ENCODE results near the gene DDX6. TPM values are rescaled to one million over a fixed set of nuclear protein-coding genes. Genes with fewer than 3 reads are reported as not detected.

Gene DDX6
- total RNA-seq, 4 donors from 2014 or later, result 69.7 to 96.9 (median 84.6) TPM

GRCh38 chr11:118813551-118813950, 22.6 kb upstream of the DDX6 start:
- intact Hi-C loops (cut with DNase I), result no loop called here
- H3K36me3 ChIP-seq, result no peaks in the 10 kb centered on the region
- WGBS, 2 donors, result 55 to 58% methylated on average over 1 of the region's 1 CpG
- DNase-seq, result no peak
- no peak for TF ChIP-seq POLR2A (IDR thresholded peaks at IDR 0.05)
- TF ChIP-seq, protein P1, sequence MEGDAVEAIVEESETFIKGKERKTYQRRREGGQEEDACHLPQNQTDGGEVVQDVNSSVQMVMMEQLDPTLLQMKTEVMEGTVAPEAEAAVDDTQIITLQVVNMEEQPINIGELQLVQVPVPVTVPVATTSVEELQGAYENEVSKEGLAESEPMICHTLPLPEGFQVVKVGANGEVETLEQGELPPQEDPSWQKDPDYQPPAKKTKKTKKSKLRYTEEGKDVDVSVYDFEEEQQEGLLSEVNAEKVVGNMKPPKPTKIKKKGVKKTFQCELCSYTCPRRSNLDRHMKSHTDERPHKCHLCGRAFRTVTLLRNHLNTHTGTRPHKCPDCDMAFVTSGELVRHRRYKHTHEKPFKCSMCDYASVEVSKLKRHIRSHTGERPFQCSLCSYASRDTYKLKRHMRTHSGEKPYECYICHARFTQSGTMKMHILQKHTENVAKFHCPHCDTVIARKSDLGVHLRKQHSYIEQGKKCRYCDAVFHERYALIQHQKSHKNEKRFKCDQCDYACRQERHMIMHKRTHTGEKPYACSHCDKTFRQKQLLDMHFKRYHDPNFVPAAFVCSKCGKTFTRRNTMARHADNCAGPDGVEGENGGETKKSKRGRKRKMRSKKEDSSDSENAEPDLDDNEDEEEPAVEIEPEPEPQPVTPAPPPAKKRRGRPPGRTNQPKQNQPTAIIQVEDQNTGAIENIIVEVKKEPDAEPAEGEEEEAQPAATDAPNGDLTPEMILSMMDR (IDR thresholded peaks at IDR 0.05), result no peak
- no peaks in the 10 kb centered on the region for H3K9me3 ChIP-seq
- H3K27ac ChIP-seq, result no peak overlapping the region
- no peaks in the 10 kb centered on the region for H3K27me3 ChIP-seq
- H3K4me1 ChIP-seq, result no peaks in the 10 kb centered on the region
- no peak overlapping the region for H3K4me3 ChIP-seq

DNA sequence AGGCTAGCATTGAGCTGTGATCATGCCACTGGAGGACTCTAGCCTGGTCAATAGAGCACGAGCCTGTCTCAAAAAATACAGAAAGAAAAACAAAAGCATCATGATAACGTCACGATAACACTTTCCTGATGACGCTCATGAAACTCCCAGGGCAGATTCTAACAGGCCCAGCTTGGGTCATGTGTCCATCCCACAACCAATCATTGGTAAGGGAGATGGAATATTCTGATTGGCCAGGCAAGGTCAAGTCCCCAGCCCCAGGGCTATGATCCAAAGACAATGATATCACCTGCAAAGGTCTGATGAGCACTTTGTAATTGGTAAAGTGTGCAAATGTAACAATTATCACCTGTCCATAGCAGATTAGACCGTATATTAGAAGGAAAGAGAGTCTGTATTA, 21.5 kb upstream of the DDX6 start:
- WGBS, 2 donors, result 30 to 77% methylated on average over 3 of the region's 5 CpGs
- no peak for DNase-seq
- TF ChIP-seq, protein P1 (IDR thresholded peaks at IDR 0.05), result no peak
- TF ChIP-seq POLR2A (IDR thresholded peaks at IDR 0.05), result no peak
- intact Hi-C loops (cut with DNase I), result no loop called here
- H3K4me3 ChIP-seq, result no peak overlapping the region
- H3K4me1 ChIP-seq, result no peaks in the 10 kb centered on the region
- H3K36me3 ChIP-seq, result no peaks in the 10 kb centered on the region
- no peaks in the 10 kb centered on the region for H3K9me3 ChIP-seq
- H3K27ac ChIP-seq, result no peak overlapping the region
- H3K27me3 ChIP-seq, result no peaks in the 10 kb centered on the region

GRCh38 chr11:118807800-118808778, 17.1 kb upstream of the DDX6 start:
- Histone ChIP-seq H3K4me1 (no peaks in the 10 kb centered on the region), H3K4me3 (no peak overlapping the region), H3K27me3 (no peaks in the 10 kb centered on the region), H3K36me3 (no peaks in the 10 kb centered on the region), H3K27ac (no peak overlapping the region), H3K9me3 (no peaks in the 10 kb centered on the region)
- intact Hi-C loops (cut with DNase I), result no loop called here
- 55 to 68% methylated on average over 3 of the region's 3 CpGs for WGBS, 2 donors
- TF ChIP-seq POLR2A (IDR thresholded peaks at IDR 0.05), result no peak
- TF ChIP-seq, protein P1 (IDR thresholded peaks at IDR 0.05), result no peak
- no peak for DNase-seq

DNA sequence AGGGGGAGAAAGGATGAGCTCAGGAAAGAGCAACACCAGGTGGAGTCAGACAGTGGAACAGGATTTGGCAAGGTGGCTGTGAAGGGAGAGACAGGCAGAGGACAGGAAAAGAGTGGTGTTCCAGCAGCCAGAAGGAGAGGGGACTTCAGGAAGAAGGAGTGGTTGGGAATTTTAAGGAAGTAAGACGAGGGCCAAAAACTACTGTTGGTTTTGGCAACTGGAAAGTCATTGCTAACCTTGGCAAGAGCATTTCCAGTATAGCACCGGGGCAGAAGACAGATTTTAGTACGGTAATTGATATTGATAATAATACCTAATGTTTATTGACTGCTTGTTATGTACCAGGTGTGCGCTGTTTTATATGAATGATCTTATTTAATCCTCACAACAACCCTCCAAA, 15.4 kb upstream of the DDX6 start:
- Histone ChIP-seq H3K4me1 (no peaks in the 10 kb centered on the region), H3K36me3 (no peaks in the 10 kb centered on the region), H3K4me3 (no peak overlapping the region), H3K9me3 (no peaks in the 10 kb centered on the region), H3K27ac (no peak overlapping the region), H3K27me3 (no peaks in the 10 kb centered on the region)
- WGBS, 2 donors, result 48 to 56% methylated on average over 4 of the region's 4 CpGs
- DNase-seq, result no peak
- TF ChIP-seq, protein P1 (IDR thresholded peaks at IDR 0.05), result no peak
- TF ChIP-seq POLR2A (IDR thresholded peaks at IDR 0.05), result no peak
- intact Hi-C loops (cut with DNase I), result no loop called here

- 86% methylated on average over 3 of the region's 3 CpGs for WGBS, 2 donors
- Histone ChIP-seq H3K4me3 (no peak overlapping the region), H3K4me1 (no peaks in the 10 kb centered on the region), H3K27me3 (no peaks in the 10 kb centered on the region), H3K9me3 (no peaks in the 10 kb centered on the region), H3K36me3 (no peaks in the 10 kb centered on the region), H3K27ac (no peak overlapping the region)
- TF ChIP-seq POLR2A (IDR thresholded peaks at IDR 0.05), result no peak
- TF ChIP-seq, protein P1 (IDR thresholded peaks at IDR 0.05), result no peak
- intact Hi-C loops (cut with DNase I), result no loop called here
- no peak for DNase-seq
Measured at GRCh38 chr11:118804094-118804493, 13.1 kb upstream of the DDX6 start.

All from esophagus squamous epithelium (tissue), 5 donors.